Stomach (tissue), 4 donors: ENCODE measurements around the gene TK1.

Source experiments
- CTCF ChIP-seq, 7 experiments: fragments of 450-650 bp in 4 of 7; fragments of 200-600 bp in 3 of 7; sonication (generic) in 3 of 7; IDR thresholded peaks; one replicate each; pipeline ENCODE4 v1.5.1; 2016 to 2019; ENCODE audit warnings: antibody characterized with exemption in 7 of 7, control low read depth in 2 of 7, mild to moderate bottlenecking in 1 of 7
- EP300 ChIP-seq: sonication (generic); formaldehyde crosslinking; IDR thresholded peaks from one replicate; pipeline ENCODE4 v1.6.1; 2017; ENCODE audit warnings: antibody characterized with exemption
- POLR2A ChIP-seq, 4 donors: fragments of 450-650 bp; IDR thresholded peaks; one replicate each; pipeline ENCODE4 v1.6.1; 2016; ENCODE audit warnings: antibody characterized with exemption in 4 of 4, control low read depth in 2 of 4, mild to moderate bottlenecking in 1 of 4, moderate library complexity in 1 of 4

- no peak for TF ChIP-seq CTCF (IDR thresholded peaks at IDR 0.05)
- no peak for TF ChIP-seq POLR2A (IDR thresholded peaks at IDR 0.05)
- no peak for TF ChIP-seq EP300
Observed at GRCh38 chr17:78182504-78182903, 4.3 kb downstream of the TK1 start.
